HG02938 (cell line): ENCODE data around the gene ZNF532.

Source experiments
- ATAC-seq: cut with Tn5 transposase; IDR thresholded peaks from one replicate; pipeline ENCODE4 v1.9.1; 2021; ENCODE audit warnings: mild to moderate bottlenecking, moderate library complexity; ENCODE audit not compliant: unreplicated experiment

ZNF532 gene

GRCh38 chr18:59029663-59030429, 165.2 kb downstream of the ZNF532 start:
- no peak for ATAC-seq

GRCh38 chr18:59032308-59032707, 167.6 kb downstream of the ZNF532 start:
- no peak for ATAC-seq

GRCh38 chr18:59033359-59033758, 168.7 kb downstream of the ZNF532 start:
- ATAC-seq, result no peak

- no peak for ATAC-seq
Measured at GRCh38 chr18:59033974-59034373, 169.3 kb downstream of the ZNF532 start.

- ATAC-seq, result no peak
Measured at GRCh38 chr18:59035591-59035990, 170.9 kb downstream of the ZNF532 start.
